Measurements from ENCODE around the gene GCN1.

Gene GCN1

DNA sequence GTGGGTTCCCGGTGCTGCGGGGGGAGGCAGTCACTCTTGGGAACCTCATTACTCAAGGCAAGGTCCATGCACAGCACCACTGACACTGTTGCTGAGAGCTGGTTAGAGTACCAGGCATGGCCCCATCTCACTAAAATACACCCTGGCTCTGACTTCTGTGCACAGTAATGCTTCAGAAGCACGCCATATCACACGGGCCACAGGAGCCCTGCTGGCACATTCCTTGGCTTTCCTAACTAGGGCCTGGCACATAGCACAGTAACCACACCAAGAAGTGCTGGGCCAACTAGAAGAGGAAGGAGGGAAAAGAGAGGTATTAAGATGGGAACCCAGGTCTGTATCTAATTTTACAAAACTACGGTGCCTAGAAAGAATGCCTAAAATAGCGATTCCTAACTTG lies 64.5 kb downstream of the GCN1 start:
- DNase-seq (ENCODE audit: low read depth, low spot score), result no peak

DNA sequence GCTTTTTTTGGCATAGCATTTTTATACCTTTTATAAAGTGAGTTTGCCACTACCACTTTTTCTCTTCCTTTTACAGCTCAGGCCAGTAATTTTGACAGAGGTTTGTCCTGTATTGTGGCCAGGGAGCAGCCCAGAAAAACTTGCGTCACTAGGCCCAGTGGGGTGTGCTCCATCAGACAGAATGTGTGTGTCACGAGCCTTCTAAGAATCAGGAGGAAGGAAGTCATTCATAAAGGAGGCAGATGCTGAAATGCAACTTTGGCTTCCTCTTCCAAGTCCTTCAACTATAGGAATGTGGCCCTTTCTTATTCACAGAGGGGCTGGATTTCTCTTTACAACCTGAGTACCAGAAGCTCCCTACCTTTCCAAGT lies 67.9 kb downstream of the GCN1 start:
- no peak for DNase-seq (ENCODE audit: low read depth, low spot score)

More for the DNA sequence above, 64.5 kb downstream of the GCN1 start:
- H3K4me3 ChIP-seq (ENCODE audit: low read length), result no peak overlapping the region

DNA sequence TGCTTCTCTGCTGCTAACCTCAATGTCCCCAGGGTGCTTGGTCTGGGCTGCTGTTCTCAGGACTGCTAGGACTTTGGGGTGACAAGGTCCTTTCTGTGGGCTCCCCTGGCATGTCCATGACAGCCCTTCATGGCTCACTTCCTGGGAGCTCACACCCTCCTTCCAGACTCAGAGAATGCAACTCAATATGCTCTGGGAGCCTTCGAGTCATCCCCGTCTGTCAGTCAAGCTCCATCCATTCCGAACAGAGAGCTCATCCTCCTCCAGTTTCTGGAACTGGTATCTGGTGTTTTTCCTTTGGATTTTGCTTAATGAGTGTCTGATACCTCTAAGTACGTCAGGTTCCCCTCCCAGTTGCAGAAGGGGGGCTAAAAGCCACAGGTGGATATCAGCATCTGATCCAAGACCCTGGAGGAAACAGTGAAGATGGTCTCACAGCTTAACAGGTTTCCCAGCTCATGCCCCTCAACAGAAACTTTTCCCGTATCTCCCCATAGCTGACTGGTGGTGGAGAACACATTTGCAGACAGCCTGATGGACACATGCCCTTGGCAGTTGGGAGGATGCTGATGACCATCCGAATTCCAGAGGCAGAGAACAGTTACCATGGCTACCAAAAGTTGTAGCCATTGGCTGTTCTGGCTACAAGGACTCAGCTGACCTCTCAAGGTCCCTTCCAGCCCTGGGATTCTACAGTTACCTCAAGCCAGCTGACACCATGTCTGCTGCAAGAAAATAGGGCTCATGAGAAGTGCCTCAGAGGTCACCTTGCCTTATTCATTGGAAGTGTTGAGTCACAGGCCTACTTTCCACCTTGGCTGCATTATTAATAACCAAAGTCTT lies 68.5 kb downstream of the GCN1 start:
- DNase-seq (ENCODE audit: low read depth, low spot score), result no peak
- no peak overlapping the region for H3K4me3 ChIP-seq (ENCODE audit: low read length)

More for the DNA sequence above, 67.9 kb downstream of the GCN1 start:
- no peak overlapping the region for H3K4me3 ChIP-seq (ENCODE audit: low read length)

DNA sequence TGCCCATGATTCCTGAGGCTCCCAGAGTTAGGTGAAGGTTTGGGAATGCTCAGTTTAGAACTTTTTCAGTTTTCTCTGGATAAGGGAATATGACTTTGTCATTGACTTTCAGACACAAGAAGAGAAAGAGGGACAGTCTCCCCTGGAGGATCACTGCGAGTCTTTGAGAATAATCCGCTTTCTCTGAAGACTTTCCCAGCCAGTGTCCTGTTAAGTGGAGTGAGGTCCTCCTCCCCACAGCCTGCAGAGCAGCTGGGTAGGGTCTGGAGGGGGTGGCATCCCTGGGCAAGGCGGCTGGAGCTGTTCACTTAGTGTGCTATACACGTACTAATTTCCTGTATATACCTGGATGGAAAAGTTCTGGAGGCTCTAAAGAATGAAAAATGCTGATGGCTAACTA lies 69.5 kb downstream of the GCN1 start:
- DNase-seq (ENCODE audit: low read depth, low spot score), result no peak
- H3K4me3 ChIP-seq (ENCODE audit: low read length), result no peak overlapping the region

DNA sequence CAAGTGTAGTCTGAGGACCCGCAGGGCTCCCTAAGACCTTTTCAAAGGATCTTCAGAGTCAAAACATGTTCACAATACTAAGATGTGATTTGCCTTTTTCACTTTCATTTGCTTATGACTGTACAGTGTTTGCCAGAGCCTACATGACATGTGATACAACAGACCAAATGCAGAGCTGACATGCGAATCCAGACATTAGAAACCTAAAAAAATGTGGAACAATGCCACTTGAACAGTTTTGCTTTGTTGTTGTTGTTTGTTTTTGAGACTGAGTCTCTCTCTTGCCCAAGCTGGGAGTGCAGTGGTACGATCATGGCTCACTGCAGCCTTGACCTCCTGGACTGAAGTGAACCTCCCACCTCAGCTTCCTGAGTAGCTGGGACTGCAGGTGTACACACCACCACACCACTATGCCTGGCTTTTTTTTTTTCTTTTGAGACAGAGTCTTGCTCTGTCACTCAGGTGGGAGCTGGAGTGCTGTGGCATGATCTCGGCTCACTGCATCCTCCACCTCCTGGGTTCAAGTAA lies 72.7 kb downstream of the GCN1 start:
- DNase-seq (ENCODE audit: low read depth, low spot score), result no peak
- no peak overlapping the region for H3K4me3 ChIP-seq (ENCODE audit: low read length)

- no peak overlapping the region for H3K4me3 ChIP-seq (ENCODE audit: low read length)
- DNase-seq (ENCODE audit: low read depth, low spot score), result no peak
These were observed 73.2 kb downstream of the GCN1 start for GRCh38 chr12:120121343-120121742.

- DNase-seq (ENCODE audit: low read depth, low spot score), result no peak
- no peak overlapping the region for H3K4me3 ChIP-seq (ENCODE audit: low read length)
These were observed 75.1 kb downstream of the GCN1 start for GRCh38 chr12:120119271-120119973.

GRCh38 chr12:120118321-120119061 lies 76.0 kb downstream of the GCN1 start:
- no peak for DNase-seq (ENCODE audit: low read depth, low spot score)
- no peak overlapping the region for H3K4me3 ChIP-seq (ENCODE audit: low read length)

DNA sequence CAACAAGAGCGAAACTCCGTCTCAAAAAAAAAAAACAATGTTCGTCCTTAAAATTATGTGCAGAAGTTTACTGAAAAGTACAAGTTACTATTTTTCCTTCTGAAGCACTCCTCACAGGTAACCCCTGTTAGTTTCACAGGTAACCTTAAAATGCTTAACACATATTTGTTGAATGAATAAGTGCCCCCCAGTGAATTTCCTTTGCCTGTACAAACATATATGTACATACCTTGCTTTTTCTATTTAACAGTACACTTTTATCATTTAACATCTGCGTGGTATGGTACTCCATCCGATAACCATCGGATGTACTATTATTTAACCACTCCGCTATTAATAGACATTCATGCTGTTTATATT lies 76.6 kb downstream of the GCN1 start:
- DNase-seq (ENCODE audit: low read depth, low spot score), result no peak
- H3K4me3 ChIP-seq (ENCODE audit: low read length), result peak overlapping the region; percentile 61

DNA sequence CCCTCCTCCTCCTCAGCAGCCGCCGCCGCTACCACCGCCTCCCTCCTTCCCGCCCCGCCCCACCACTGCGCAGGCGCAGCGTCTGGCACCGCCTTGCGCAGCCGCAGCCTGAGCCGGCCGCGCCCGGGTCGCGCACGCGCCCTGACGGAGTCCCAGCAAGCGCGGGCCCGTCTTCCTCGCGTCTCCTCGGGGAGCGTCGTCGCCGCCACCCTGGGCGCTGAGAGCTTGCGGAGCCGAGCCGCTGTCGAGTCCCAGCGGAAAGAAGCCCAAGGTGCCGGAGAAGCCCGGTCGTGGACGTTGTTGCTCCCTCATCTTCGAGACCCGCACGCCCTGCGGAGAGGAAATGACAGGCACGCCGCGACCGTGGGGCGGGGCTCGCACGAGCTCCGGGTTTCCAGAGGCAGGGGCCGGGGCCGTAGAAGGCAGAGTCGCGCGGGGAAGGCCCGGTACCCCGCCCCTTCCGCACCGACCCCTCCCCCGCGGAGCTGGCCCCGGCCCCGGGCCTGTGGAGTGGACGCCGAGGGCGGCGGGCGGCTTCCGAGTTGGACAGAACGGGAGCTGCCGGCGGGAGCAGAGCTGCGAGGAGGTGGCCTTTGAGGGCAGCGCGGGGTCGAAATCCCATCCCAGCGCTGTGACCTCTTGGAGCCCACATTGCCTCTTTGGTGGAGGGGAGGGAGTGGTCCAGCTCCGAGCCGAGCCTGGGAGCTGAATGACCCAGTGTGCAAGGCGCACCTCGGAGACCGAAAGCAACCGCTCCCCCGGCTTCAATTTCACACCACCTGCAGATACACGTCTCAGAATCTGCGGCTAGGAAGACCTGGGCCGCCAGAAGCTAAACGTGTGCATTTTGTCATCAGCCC lies 77.5 kb downstream of the GCN1 start:
- H3K4me3 ChIP-seq (ENCODE audit: low read length), result peak overlapping the region; percentile 61
- peak; percentile 84 for DNase-seq (ENCODE audit: low read depth, low spot score)

- peak within 1 kb of the TSS; percentile 61 for H3K4me3 ChIP-seq (ENCODE audit: low read length)
- DNase-seq (ENCODE audit: low read depth, low spot score), result no peak
These were observed 78.1 kb downstream of the GCN1 start, which contains the start of gene RAB35 for GRCh38 chr12:120116441-120116791. Gene RAB35, minus strand, starts transcription at chr12:120116753. Its CDS starts 103 bp downstream, at chr12:120116650.

DNA sequence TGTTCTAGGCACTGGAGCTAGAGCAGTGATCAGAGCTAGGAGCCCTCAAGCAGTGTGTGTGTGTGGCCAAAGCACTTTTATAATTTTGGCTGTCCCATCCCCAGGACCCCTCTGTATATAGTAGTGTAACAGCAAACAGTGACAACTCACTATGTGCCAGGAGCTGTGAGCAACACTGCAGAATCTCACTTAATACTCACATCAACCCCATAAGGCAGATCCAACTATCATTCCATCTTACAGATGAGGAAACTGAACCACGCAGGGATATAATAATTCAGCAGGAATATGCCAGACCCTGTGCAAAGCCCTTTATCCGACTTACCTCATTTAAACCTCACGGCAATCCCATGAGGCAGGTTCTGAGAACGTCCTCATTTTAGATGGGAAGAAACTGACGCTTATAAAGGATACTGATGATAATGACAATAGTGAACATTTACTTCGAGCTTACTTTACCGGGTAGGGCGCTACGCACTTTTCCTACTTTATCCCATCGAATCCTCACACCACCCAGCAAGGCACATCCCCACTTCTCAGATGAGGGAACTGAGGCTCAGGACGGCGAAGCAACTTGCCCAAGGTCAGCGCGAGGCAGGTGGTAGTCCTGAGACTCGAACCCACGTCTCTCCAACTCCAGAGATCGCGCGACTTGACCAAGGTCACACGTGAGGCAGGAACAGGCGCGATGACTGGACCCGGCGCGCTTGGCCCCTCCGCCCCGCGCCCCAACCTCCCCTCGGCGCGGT lies 78.6 kb downstream of the GCN1 start:
- H3K4me3 ChIP-seq (ENCODE audit: low read length), result peak overlapping the region; percentile 61
- no peak for DNase-seq (ENCODE audit: low read depth, low spot score)

DNA sequence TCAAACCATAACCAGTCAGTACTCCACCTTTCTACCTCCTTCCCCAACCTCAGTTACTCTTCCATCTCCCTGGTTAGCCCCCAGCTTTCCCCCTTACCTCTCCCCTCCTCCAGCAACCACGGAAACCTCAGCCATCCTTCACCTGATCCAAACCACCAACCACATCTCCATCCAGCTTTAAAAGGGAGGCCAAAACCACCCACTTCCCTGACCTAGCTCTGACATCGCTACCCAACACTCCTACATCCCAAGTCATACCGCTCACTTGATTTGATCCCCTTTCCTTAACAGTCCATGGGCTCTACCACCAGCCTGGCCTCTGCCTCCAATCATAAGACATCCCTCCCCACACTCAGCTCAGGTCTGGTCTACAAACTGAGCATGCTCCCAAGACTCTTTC lies 79.4 kb downstream of the GCN1 start:
- H3K4me3 ChIP-seq (ENCODE audit: low read length), result peak overlapping the region; percentile 61; the same call in 1 of the 2 replicates
- DNase-seq (ENCODE audit: low read depth, low spot score), result peak; percentile 48

DNA sequence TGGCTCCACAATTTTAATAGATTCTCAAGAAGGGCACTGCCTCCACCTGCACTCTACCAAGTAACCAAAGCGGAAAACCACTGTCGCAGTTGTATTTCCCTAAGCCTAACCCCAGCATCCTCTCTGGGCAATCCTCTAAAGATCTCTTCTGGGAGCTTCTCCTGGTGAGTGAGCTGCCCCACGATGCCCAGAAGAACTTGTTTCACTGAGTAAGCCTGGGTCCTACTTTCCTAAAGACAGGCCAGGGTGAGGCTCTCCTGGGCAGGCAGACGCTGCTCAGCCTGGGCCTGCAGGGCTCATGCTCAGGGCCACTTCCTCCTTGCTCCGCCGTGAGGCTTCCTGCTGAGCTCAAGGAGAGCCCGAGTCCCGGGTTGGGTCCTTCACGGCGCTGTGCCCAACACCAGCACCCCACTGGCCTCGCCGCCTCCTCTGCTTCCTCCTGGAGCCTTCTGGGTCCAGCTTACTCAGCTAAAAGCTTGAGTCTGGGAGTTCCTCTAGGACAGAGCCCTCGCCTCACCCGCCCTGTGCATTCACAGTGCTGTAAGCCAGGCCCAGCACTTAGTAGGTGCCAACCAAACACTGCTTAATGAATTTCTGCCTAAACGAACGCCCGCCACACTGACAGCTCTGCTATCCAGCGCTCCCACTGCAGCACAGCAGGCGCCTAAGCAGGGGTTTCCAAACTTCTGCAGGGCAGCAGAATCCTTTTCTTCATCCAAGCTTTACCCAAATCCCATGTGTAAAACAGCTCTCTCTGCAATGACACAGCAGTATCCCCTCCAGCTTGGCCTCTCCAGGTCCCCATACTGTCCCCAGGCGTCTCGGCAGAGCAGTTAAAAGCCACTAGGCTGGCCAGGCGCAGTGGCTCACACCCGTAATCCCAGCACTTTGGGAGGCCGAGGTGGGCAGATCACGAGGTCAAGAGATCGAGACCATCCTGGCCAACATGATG lies 83.7 kb downstream of the GCN1 start:
- DNase-seq (ENCODE audit: low read depth, low spot score), result peak; percentile 81
- H3K4me3 ChIP-seq (ENCODE audit: low read length), result peak overlapping the region; percentile 22

DNA sequence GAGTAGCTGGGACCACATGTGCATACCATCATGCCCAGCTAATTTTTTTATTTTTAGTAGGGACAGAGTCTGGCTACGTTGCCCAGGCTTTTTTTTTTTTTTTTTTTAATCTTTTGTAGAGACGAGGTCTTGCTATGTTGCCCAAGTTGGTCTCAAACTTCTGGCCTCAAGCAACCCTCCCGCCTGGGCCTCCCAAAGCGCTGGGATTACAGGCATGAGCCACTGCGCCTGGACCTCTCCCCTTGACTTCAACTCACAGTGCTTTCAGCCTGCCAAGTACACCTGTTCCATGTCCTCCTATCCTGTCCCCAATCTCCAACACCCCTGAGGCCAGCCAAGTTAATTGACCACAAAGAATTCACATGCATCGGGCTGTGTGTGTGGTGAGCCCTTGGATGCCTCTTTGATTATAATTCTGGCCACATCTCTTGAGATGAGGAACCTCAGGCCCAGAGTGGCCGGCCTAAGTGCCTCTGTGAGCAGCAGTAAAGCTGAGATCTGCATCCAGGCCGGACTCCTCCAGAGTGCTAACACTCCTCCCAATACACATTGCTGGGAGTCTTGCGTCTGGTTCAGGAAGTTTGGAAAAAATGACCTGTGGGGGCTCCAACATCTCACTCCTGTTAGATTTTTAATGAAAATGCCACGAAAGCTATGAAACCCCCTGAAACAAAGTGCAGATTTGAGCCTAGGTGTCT lies 84.8 kb downstream of the GCN1 start:
- no peak overlapping the region for H3K4me3 ChIP-seq (ENCODE audit: low read length)
- no peak for DNase-seq (ENCODE audit: low read depth, low spot score)

GRCh38 chr12:120106151-120106550 lies 88.4 kb downstream of the GCN1 start:
- no peak overlapping the region for H3K4me3 ChIP-seq (ENCODE audit: low read length)
- DNase-seq (ENCODE audit: low read depth, low spot score), result no peak

- DNase-seq (ENCODE audit: low read depth, low spot score), result no peak
- no peak overlapping the region for H3K4me3 ChIP-seq (ENCODE audit: low read length)
These were observed 91.1 kb downstream of the GCN1 start for GRCh38 chr12:120103371-120103770.

Measured in Jurkat, Clone E6-1 (cell line).